HG02981 (cell line): Measurements from ENCODE around the gene STX16.

Experiments
- ATAC-seq: cut with Tn5 transposase; IDR thresholded peaks from one replicate; pipeline ENCODE4 v1.9.1; 2021; ENCODE audit warnings: mild to moderate bottlenecking, moderate library complexity; ENCODE audit not compliant: unreplicated experiment

STX16 gene

GRCh38 chr20:58618351-58619076 is 32.6 kb upstream of the STX16 start:
- ATAC-seq: no peak

DNA sequence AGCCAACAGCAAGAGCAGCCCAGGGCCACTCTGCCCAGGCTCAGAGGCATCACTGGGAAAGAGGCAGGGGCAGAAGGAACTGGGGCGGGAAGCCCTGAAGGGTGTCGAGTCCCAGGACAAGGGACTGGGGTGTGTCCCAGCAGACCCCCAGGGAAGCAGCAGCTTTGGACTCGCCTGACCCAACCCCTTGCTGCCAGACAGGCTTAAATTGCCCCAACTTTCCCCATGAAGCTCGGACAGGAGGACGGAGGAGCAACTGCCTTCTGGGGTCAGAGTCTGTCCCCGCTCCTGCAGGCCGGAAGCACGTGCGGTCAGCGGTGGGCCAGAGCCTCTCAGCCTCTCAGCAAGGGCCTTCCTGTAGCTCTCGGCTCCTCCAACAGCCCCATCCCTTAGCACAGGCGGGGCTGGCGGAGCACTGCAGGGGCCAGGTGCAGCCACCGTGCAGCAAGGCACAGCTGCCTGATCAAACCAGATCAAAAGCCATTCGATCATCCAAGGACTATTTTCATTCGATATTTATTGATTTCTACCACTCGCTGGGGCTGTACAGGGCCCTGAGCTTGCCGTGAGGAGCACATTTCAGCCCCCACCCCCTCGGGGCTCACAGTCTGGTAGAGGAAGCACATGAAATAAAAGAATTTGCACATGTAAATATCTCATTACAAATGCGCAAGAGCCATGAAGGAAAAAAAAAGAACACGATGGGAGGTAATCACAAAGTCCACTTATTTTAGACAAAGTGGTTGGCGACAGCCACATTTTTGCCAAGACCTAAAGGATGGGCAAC is 31.8 kb upstream of the STX16 start:
- ATAC-seq: no peak

DNA sequence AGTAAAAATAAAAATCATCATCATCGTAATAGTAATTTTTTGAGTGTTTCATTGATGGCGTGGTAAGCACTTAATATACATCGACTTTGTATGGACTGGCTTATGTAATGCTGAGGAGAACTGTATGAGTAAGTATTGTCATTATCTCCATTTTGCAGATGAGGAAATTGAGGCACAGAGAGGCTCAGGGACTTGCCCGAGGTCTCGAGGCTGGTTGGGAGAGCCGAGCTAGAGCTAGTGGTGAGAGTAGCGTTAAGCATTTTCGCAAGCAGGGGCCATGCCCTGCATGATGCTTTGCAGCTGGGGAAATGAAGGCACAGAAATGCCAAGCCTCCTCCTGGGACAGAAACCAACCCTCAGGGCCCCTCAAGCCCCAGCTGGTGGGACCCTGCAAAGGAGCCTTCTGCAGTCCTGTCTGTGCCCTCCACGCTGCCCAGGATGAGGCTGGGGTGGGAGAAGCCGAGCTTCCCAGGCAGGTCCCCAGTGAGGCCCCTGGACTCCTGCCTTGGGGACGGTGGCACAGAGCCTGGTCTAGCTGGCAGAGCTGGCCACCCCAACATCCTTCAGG is 31.1 kb upstream of the STX16 start:
- no peak for ATAC-seq

DNA sequence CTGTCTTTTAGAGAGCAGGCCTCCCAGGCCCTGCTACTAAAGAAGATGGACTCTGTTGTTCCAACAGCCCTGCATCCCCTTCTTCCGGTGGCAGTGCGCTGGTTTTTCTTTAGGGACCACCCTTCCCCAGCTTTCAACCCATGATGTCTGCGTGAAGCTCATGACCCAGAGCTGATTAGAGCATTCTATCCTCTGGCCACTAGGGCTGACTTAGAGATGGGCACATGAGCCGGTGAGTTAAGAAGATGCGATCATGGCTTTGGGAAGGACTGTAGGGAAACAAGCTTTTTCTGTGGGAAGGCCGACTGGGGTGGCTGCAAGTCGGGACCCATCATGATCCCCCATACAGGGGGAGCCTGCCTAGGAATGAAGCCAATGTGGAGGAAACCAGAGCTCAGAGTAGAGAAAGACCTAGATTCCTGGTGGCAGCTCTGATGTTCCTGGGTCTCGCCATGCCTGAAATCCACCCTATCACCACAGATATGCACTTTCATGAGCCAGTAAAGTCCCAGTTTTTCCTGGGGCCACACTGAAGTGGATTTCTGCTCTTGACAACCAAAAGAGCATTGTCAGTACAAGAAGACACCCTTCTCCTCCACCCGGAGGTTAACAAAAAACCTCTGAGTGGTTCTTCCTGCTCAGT is 29.1 kb upstream of the STX16 start:
- no peak for ATAC-seq

GRCh38 chr20:58622671-58623578 is 28.2 kb upstream of the STX16 start:
- no peak for ATAC-seq

GRCh38 chr20:58623579-58624473 is 27.3 kb upstream of the STX16 start:
- no peak for ATAC-seq

DNA sequence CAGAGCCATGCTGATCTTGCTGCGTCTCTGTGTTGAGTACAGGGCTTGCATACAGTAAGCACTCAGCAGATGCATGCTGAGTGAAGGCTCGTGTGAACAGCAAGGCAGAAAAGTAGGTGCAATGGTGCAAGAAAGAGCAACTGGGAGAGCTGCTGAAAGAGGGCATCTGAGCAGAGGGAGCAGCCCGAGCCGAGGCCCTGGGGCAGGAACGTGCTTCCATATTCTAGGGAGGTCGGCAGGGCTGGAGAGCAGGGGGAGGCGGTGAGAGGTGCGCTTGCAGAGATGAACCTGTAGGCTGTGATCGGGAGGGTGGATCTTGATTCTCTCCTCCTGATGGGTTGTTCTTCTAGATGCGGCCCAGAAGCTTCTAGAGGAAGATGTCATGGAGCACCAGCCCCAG is 26.4 kb upstream of the STX16 start:
- no peak for ATAC-seq

DNA sequence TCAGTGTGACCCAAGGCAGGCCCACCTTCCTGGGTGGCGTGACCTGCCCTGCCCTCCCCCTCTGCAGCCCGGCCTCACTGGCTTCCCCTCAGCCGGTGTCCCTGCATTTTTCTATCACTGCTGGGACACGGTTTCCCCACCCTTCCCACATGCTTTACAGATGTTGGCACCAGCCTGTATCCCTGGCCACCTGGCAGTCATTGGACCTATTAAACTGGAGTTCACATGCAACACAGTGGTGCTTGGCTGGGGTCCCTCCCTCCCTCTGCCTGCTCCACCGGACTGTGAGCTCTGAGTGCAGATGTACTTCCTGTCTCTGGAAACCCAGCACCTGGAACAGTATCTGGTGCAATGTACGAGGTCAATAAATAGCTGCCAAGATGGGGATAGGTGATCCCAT is 25.5 kb upstream of the STX16 start:
- ATAC-seq: no peak

DNA sequence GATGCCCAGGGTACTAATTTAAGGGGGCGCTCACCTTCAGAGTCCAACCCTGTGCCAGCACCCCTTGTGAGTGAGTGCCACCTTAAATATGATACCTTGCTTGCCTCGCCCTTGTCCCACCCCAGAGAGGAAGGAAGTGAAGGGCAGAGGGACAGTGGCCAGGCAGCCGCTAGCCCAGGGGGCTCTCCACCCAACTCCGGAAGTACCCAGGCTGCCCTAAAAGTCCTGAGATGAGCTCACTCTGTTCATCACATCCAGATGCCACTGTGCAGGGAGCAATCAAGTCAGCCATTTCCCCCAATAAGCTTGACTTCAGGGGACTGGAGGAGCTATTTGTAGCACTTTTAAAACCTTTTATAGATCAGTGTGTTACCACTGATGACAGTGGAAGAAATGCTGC is 25.0 kb upstream of the STX16 start:
- ATAC-seq: no peak

- no peak for ATAC-seq
These were observed 23.6 kb upstream of the STX16 start for GRCh38 chr20:58627212-58628072.

- ATAC-seq: no peak
These were observed 22.4 kb upstream of the STX16 start for GRCh38 chr20:58628491-58629214.

DNA sequence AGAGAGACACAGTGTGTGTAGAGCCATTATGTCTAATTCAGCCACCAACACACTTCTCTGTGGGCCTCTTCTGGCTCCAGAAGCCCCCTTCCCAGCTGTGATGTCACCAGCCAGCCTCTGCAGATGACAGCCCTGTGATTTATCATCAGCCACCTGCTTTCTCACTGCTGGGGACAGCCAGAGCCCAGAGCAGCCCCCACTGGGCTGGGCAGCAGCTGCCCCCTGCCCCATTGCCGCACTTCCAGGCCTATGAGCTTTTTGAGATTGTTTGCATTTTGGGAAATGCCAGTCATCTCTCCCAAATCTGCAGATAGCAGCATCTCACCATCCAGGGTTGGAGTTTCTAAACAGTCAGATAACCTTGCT is 21.9 kb upstream of the STX16 start:
- ATAC-seq: no peak

DNA sequence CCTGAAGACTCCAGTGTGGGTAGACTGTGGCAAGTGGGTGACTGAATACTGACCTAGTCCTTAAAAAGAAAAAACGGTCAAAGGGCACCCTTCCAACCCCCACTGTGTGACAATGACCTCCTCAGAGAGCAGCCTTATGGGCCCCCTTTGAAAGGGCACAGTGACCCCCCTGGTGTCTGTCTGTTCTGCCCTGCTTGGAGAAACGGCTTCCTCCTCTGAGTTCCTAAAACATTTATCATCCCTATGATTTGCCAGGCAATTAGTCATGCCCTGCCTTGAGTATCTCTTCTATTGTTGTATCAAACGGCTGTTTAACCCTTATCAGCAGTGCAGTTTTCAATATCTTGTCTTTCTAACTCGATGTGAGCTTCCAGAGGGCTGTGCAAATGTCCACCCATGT is 21.0 kb upstream of the STX16 start:
- ATAC-seq: no peak

GRCh38 chr20:58633161-58634053 is 17.7 kb upstream of the STX16 start:
- no peak for ATAC-seq

GRCh38 chr20:58634059-58634458 is 17.0 kb upstream of the STX16 start:
- ATAC-seq: no peak

DNA sequence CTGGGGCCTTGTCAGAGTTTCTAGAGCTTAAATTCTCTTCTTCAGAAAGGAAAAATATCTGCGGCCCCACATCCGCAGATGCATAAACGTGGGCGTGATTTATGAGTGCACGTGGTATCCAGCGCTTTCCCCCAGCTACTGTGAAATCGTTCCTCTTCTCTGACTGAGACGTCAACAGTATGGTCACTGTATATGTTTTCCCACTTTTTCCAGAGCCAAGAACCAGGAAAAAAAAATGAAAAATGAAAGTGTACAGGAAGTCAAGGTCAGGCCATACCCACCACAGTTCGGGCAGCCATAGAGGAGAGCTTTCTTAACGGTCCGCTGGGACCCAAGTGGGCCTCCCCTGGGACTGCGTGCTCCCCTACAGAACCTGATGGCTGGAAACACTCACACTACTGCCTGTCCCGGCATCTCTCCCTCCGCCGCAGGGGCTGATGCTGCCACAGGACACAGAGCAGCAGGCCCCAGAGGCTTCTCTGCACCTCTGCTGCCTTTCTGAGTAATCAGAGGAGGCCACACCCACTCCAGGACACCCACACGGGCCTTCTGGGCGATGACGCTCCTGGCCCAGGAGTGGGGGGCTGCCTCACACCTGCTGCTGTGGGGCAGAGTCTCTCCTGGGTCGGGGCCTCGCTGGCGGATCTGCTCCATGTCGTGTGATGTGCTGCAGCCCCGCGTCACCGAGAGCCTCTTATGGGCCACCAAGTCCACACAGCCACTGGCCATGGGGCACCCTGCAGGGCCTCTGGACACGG is 16.4 kb upstream of the STX16 start:
- ATAC-seq: no peak
